Thymus (tissue), 11 donors: Measurements from ENCODE around the gene SYPL2. TPM values are rescaled to one million over a fixed set of nuclear protein-coding genes. Genes with fewer than 3 reads are reported as not detected.
"Not testable (repeated sequence)": the region's sequence is repeated elsewhere in the genome, so short reads cannot be mapped to it uniquely, and the experiment has no call there.

Experiments
- DNase-seq, 9 donors: peaks; one replicate each; pipeline ENCODE4 v3.0.0-alpha.2; 2013; ENCODE audit warnings: low spot score in 9 of 9, low read depth in 6 of 9, missing footprints in 1 of 9
- H3K27ac ChIP-seq, 2 donors: one replicate each; pipeline ENCODE4 v1.5.1; 2013; ENCODE audit warnings: control low read depth in 1 of 2, low read depth in 1 of 2, low read length in 1 of 2, mild to moderate bottlenecking in 1 of 2, moderate library complexity in 1 of 2
- H3K27me3 ChIP-seq, 2 donors: one replicate each; pipeline ENCODE4 v1.5.1; 2013; ENCODE audit warnings: low read length in 1 of 2; ENCODE audit not compliant: control insufficient read depth in 2 of 2, insufficient read depth in 1 of 2
- H3K36me3 ChIP-seq, 2 donors: one replicate each; pipeline ENCODE4 v1.5.1; 2013; ENCODE audit warnings: low read length in 1 of 2, mild to moderate bottlenecking in 1 of 2, moderate library complexity in 1 of 2; ENCODE audit not compliant: control insufficient read depth in 2 of 2, insufficient read depth in 2 of 2
- H3K4me1 ChIP-seq, 2 donors: one replicate each; pipeline ENCODE4 v1.5.1; 2013; ENCODE audit warnings: low read length in 2 of 2; ENCODE audit not compliant: control insufficient read depth in 2 of 2, insufficient read depth in 2 of 2
- H3K4me3 ChIP-seq, 2 donors: one replicate each; pipeline ENCODE4 v1.5.1; 2013; ENCODE audit warnings: low read length in 2 of 2, control low read depth in 1 of 2, mild to moderate bottlenecking in 1 of 2
- H3K9me3 ChIP-seq, 2 donors: one replicate each; pipeline ENCODE4 v1.5.1; 2013; ENCODE audit warnings: low read length in 1 of 2, mild to moderate bottlenecking in 1 of 2; ENCODE audit not compliant: control insufficient read depth in 2 of 2, insufficient read depth in 1 of 2
- WGBS: extraction: QIAGEN DNeasy Blood & Tissue Kit; methylation state at CpG from one replicate; pipeline ENCODE4 v1.1.7; 2013; 5-methylcytosine and 5-hydroxymethylcytosine counted together
- polyA plus RNA-seq: library from polyadenylated mRNA; stranded (reverse); fragments of 200-250 nt; gene quantifications from one replicate; pipeline ENCODE4 v1.2.3, GENCODE V29; 2013
- total RNA-seq: library from RNA; stranded (reverse); fragments of 120-200 nt; gene quantifications from one replicate; pipeline ENCODE4 v1.2.4, GENCODE V29; 2013
- donor health status: healthy.

Gene SYPL2
- total and polyA plus RNA-seq, 2 donors = 0.05 to 0.34 TPM

DNA sequence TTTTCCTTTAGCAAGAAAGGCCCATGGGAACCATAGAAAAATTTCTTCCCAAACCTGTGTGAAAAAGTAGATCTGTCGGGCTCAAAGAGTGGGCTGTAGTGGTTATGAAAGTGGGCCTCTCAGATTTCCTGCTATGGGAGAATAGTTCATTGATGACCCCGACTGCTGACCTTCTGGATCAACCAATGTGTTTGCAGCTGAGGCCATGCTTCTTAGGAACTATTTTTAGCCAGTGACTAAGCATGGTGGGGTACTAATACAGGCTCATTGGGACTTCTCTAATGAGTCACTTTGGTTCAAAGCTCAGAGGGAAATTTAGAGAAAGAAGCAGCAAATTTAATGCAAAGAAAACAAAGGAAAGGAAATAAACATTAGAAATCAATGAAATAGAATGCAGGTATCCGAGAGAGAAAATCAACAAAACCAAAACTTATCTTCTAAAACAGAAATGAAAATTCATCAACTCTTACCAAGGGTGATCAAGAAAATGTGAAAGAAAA is 27.5 kb upstream of the SYPL2 start:
- Histone ChIP-seq H3K4me3 (no peak overlapping the region), H3K27me3 (peaks cover 0 to 6% of the 10 kb centered on the region in 2 donors), H3K9me3 (peaks cover 0 to 5% of the 10 kb centered on the region in 2 donors), H3K36me3 (no peaks in the 10 kb centered on the region), H3K4me1 (no peaks in the 10 kb centered on the region), H3K27ac (no peak overlapping the region)
- no peak for DNase-seq
- WGBS = 91% methylated on average over 3 of the region's 3 CpGs

DNA sequence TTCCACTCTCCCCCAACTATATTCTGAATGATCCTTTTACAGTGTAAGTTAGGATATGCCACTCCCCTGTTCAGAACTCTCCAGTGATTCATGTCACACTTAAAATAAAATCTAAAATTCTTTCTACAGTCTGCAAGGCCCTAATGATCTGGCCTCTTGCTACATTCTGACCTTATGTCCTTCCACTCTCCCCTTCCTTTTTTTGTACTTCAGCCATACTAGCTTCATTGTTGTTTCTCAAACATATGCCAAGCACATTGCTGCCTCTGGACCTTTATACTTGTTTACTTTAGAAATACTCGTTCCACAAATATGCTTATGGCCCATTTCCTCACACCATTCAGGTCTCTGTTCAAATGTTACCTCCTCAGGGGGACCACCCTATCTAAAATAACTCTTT is 25.3 kb upstream of the SYPL2 start:
- Histone ChIP-seq H3K27ac (no peak overlapping the region), H3K36me3 (no peaks in the 10 kb centered on the region), H3K9me3 (no peaks in the 10 kb centered on the region), H3K4me1 (no peaks in the 10 kb centered on the region), H3K4me3 (no peak overlapping the region), H3K27me3 (peaks cover 0 to 11% of the 10 kb centered on the region in 2 donors)
- WGBS = 81% methylated on average over 1 of the region's 1 CpG
- DNase-seq = no peak

DNA sequence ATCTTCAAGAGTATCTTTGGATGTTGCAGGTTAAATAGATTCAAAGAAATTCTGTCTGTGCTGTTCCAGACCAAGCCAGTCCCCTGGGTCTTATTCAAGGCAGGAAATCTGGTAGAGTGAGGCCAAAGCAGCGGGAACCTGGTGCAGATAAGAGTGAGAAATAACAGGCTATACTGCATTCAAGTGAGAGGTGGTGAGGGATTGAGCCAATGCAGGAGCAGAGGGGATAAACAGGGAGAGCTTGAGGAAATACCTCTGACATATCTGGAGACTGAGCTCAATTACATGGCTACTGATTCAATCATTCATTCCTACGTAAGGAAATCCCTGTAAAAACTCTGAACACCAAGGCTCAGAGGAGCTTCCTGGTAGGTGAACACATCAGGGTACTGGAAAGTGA is 22.9 kb upstream of the SYPL2 start:
- WGBS = 87% methylated on average over 2 of the region's 2 CpGs
- Histone ChIP-seq H3K9me3 (no peaks in the 10 kb centered on the region), H3K4me1 (no peaks in the 10 kb centered on the region), H3K27ac (no peak overlapping the region), H3K36me3 (no peaks in the 10 kb centered on the region), H3K27me3 (peaks cover 0 to 11% of the 10 kb centered on the region in 2 donors), H3K4me3 (no peak overlapping the region)
- DNase-seq = no peak

DNA sequence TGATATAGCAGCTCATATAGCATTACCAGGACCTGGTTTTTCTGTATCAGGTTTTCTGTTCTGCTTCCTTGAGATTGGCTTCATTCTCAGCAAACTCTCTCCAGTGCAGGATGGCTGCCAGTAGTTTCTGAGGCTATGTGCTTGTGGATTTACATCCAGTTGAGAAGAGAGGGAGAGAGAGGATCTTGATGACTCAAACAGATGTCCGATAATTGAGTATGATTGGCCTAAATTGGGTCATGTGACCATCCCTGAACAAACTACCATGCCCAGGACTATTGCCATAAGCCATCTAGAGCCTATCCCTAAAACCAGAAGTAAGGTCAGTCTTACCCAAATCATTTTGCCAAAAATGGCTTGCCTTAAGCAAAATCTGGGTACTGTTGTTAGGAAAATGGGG is 22.0 kb upstream of the SYPL2 start:
- Histone ChIP-seq H3K9me3 (no peaks in the 10 kb centered on the region), H3K27me3 (peaks cover 0 to 9% of the 10 kb centered on the region in 2 donors), H3K36me3 (no peaks in the 10 kb centered on the region), H3K4me3 (no peak overlapping the region), H3K4me1 (no peaks in the 10 kb centered on the region), H3K27ac (no peak overlapping the region)
- 89% methylated on average over 1 of the region's 1 CpG for WGBS
- no peak for DNase-seq

DNA sequence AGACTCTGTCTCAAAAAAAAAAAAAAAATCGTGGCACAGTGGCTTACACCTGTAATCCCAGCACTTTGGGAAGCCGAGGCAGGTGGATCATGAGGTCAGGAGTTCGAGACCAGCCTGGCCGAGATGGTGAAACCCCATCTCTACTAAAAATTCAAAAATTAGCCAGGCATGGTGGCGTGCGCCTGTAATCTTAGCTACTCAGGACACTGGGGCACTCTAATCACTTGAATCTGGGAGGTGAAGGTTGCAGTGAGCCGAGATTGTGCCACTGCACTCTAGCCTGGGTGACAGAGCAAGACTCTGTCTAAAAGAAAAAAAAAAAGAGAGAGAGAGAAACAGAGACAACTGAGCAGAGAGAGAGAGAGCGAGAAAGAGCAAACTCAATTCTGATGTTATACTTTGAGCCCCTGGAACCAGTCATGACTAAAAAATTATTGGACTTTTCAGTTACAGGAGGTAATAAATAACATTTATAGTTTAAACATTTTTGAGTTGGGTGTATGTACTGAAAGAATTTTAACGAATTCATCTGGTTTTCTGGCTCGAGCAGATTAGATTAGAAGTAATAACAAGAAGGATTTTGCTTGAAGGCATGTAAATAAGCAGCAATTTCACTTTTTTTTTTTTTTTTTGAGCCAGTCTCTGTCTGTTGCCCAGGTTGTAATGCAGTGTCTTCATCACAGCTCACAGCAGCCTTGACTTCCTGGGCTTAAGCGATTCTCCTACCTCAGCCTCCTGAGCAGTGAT is 20.2 kb upstream of the SYPL2 start:
- H3K27me3 ChIP-seq, H3K9me3 ChIP-seq, H3K36me3 ChIP-seq, H3K4me1 ChIP-seq, H3K4me3 ChIP-seq, H3K27ac ChIP-seq, DNase-seq: not testable (repeated sequence)
- 85% methylated on average over 11 of the region's 11 CpGs for WGBS

DNA sequence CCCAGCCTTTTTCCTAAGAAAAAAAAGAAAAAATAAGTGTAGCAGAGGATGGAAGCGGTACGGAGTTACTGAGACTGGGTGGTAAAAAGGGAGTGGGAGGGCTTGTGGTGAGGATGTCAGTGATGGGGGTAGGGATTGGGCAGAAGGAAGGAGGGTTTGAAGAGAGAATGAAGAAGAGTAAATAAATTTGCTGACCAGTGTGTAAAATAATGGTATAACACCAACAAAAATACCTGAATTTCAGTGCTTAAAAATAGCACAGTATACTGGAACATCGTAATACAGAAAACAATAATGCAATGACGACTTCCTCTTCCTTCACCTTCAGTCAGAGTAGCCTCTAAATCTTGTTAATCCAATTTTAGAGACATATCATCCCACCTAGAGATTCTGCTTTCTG is 18.8 kb upstream of the SYPL2 start:
- Histone ChIP-seq H3K4me3 (no peak overlapping the region), H3K27me3 (peaks cover 0 to 7% of the 10 kb centered on the region in 2 donors), H3K27ac (no peak overlapping the region), H3K36me3 (no peaks in the 10 kb centered on the region), H3K9me3 (no peaks in the 10 kb centered on the region), H3K4me1 (no peaks in the 10 kb centered on the region)
- DNase-seq = no peak
- 62% methylated on average over 4 of the region's 4 CpGs for WGBS

DNA sequence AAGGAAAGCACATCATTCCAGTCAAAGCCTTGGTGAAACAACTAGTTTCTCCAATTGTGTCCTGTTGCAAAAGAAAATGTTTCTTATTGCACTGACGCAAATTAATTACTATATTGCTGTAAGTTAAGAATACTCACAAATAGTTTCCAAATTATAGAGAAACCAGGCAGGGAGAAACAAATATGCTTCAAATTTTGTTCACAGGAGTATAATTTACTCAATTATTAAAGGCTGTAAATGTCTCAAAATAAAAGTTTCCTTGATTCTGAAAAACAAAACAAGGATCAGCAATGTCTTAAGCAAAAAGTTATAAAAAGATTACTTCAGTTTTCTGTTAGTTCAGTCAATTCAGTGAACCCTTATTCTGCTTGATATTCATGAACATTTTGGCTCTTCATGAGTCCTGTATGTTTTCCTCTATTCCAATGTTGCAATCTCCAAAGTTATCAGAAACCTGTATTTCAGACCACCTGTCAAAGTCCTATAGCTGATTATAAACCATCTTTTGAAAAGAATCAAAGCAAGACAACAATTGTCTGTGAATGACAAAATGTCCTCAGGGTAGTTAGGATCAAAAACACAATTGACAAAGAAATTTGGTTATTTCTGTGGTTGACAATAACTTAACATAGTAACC is 11.7 kb upstream of the SYPL2 start:
- H3K36me3 ChIP-seq = no peaks in the 10 kb centered on the region
- H3K4me3 ChIP-seq = no peak overlapping the region
- no peak for DNase-seq
- H3K27me3 ChIP-seq = peaks cover 0 to 2% of the 10 kb centered on the region in 2 donors
- no peak overlapping the region for H3K27ac ChIP-seq
- H3K9me3 ChIP-seq = peaks cover 0 to 1% of the 10 kb centered on the region in 2 donors
- whole genome bisulfite sequencing = 97% methylated on average over 1 of the region's 1 CpG
- no peaks in the 10 kb centered on the region for H3K4me1 ChIP-seq

DNA sequence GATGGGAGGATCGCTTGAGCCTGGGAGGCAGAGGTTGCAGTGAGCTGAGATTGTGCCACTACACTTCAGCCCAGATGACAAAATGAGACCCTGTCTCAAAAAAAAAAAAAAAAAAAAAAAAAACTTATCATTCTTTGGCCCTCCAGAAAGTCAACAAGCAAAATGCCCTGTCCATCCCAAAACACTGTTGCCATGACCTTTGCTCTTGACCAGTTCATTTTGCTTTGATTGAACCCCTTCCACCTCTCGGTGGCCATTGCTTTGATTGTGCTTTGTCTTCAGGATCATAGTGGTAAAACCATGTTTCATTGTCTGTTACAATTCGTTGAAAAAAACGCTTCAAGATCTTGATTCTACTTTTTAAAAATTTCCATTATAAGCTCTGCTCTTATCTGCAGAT is 8.5 kb upstream of the SYPL2 start:
- H3K27me3 ChIP-seq = peaks cover 0 to 20% of the 10 kb centered on the region in 2 donors
- H3K27ac ChIP-seq = no peak overlapping the region
- peaks cover 0 to 1% of the 10 kb centered on the region in 2 donors for H3K9me3 ChIP-seq
- no peaks in the 10 kb centered on the region for H3K4me1 ChIP-seq
- DNase-seq = no peak
- 97% methylated on average over 4 of the region's 4 CpGs for WGBS
- H3K4me3 ChIP-seq = no peak overlapping the region
- no peaks in the 10 kb centered on the region for H3K36me3 ChIP-seq

DNA sequence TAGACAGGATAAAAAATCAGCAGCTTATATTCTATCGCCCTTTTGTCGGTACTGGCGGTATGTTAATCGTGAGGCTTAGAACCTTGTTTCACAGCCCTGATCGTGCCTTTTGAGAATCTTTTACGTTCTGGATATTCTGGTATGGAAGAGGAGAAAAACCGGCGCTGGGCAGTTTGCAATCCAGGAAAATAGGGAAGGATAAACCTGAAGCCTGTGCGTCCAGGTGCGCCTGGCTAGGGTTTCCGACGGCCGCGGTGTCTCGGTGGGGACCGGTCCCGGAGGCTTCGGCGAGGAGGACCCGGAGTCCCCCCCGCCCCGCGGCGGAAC is 258 bp upstream of the SYPL2 start:
- H3K4me3 ChIP-seq = peak overlapping the region; percentile 7 to 54
- DNase-seq = no peak
- H3K27ac ChIP-seq = no peak overlapping the region
- peaks cover 3% of the 10 kb centered on the region in 2 donors for H3K9me3 ChIP-seq
- WGBS = 9% methylated on average over 24 of the region's 24 CpGs
- H3K4me1 ChIP-seq = peaks cover 6 to 11% of the 10 kb centered on the region in 2 donors
- no peaks in the 10 kb centered on the region for H3K36me3 ChIP-seq
- H3K27me3 ChIP-seq = peaks cover 44 to 91% of the 10 kb centered on the region in 2 donors
